H1 (cell line): ENCODE results near the gene CNKSR2.

ENCODE experiments used
- BCL11A ChIP-seq, 2 experiments: IDR thresholded peaks; one replicate each; pipeline ENCODE4 v1.6.1; 2011; ENCODE audit warnings: low read depth in 2 of 2, low read length in 2 of 2, mild to moderate bottlenecking in 2 of 2
- CTCF ChIP-seq, 3 experiments: IDR thresholded peaks; 1 replicate in 2 of 3; 2 replicates in 1 of 3; pipeline versions ENCODE4 v1.5.1 to v1.6.1; 2011; ENCODE audit warnings: low read length in 3 of 3, mild to moderate bottlenecking in 3 of 3, inconsistent platforms in 2 of 3, low read depth in 1 of 3, moderate library complexity in 1 of 3; ENCODE audit not compliant: insufficient read depth in 1 of 3; ENCODE audit errors: control extremely low read depth in 1 of 3
- RFX5 ChIP-seq: IDR thresholded peaks from 2 replicates; pipeline ENCODE4 v1.6.1; 2011; ENCODE audit warnings: low read depth, low read length, improper control_type of control experiment, borderline replicate concordance
- TAF1 ChIP-seq: IDR thresholded peaks from 2 replicates; pipeline ENCODE4 v1.6.1; 2011; ENCODE audit warnings: mild to moderate bottlenecking, low read depth, low read length

- TF ChIP-seq BCL11A (IDR thresholded peaks at IDR 0.05; ENCODE audit: low read depth in 2 of 2, low read length in 2 of 2): no peak
- TF ChIP-seq CTCF (IDR thresholded peaks at IDR 0.05; ENCODE audit: control extremely low read depth in 1 of 3, insufficient read depth in 1 of 3, low read depth in 1 of 3, low read length in 3 of 3): no peak
- TF ChIP-seq TAF1: no peak
- no peak for TF ChIP-seq RFX5
Observed at GRCh38 chrX:21683941-21684340, 309.7 kb downstream of the CNKSR2 start.
